ENCODE measurements around the gene TCEAL3.
"Not testable (repeated sequence)": the region's sequence is repeated elsewhere in the genome, so short reads cannot be mapped to it uniquely, and the experiment has no call there.

TCEAL3 gene

GRCh38 chrX:103607364-103608305, at the start of gene TCEAL3:
TSS of gene TCEAL3 (plus strand) at chrX:103607963. CDS start at chrX:103609065, 1,102 bp downstream.
- in situ Hi-C loops (cut with HindIII; ENCODE audit: low sequenced_read_pairs): no loop called here

- in situ Hi-C loops (cut with HindIII; ENCODE audit: low sequenced_read_pairs): no loop called here
These were observed 47.5 kb upstream of the TCEAL3 start for GRCh38 chrX:103560256-103560655.

- in situ Hi-C loops (cut with HindIII; ENCODE audit: low sequenced_read_pairs): no loop called here
These were observed 45.0 kb upstream of the TCEAL3 start for GRCh38 chrX:103562801-103563200.

GRCh38 chrX:103565197-103565596, 42.6 kb upstream of the TCEAL3 start:
- in situ Hi-C loops (cut with HindIII; ENCODE audit: low sequenced_read_pairs): no loop called here

GRCh38 chrX:103565752-103566151, 42.0 kb upstream of the TCEAL3 start:
- in situ Hi-C loops (cut with HindIII; ENCODE audit: low sequenced_read_pairs): no loop called here

- in situ Hi-C loops (cut with HindIII; ENCODE audit: low sequenced_read_pairs): no loop called here
These were observed 36.6 kb upstream of the TCEAL3 start for GRCh38 chrX:103571121-103571520.

GRCh38 chrX:103571726-103572125, 36.0 kb upstream of the TCEAL3 start:
- in situ Hi-C loops (cut with HindIII; ENCODE audit: low sequenced_read_pairs): no loop called here

- in situ Hi-C loops (cut with HindIII; ENCODE audit: low sequenced_read_pairs): no loop called here
These were observed 34.6 kb upstream of the TCEAL3 start for GRCh38 chrX:103573202-103573601.

- in situ Hi-C loops (cut with HindIII; ENCODE audit: low sequenced_read_pairs): loop anchor here (5.0 kb wide), 2 partner anchors 42 to 58 kb away; no protein-coding TSS in a partner anchor
These were observed 23.2 kb upstream of the TCEAL3 start for GRCh38 chrX:103584596-103584995.

- in situ Hi-C loops (cut with HindIII; ENCODE audit: low sequenced_read_pairs): no loop called here
These were observed 22.1 kb upstream of the TCEAL3 start, which contains the start of gene TCEAL4 for GRCh38 chrX:103585411-103586313. TSS of gene TCEAL4 (plus strand) at chrX:103585515. CDS start at chrX:103586676, 1,161 bp downstream.

- in situ Hi-C loops (cut with HindIII; ENCODE audit: low sequenced_read_pairs): no loop called here
These were observed 21.5 kb upstream of the TCEAL3 start for GRCh38 chrX:103586314-103586646.

- in situ Hi-C loops (cut with HindIII; ENCODE audit: low sequenced_read_pairs): no loop called here
These were observed 21.1 kb upstream of the TCEAL3 start for GRCh38 chrX:103586659-103587058.

GRCh38 chrX:103592295-103592694, 15.5 kb upstream of the TCEAL3 start:
- in situ Hi-C loops (cut with HindIII; ENCODE audit: low sequenced_read_pairs): not testable (repeated sequence)

- in situ Hi-C loops (cut with HindIII; ENCODE audit: low sequenced_read_pairs): not testable (repeated sequence)
These were observed 12.6 kb upstream of the TCEAL3 start for GRCh38 chrX:103595202-103595601.

GRCh38 chrX:103608306-103608963, 672 bp downstream of the TCEAL3 start:
- in situ Hi-C loops (cut with HindIII; ENCODE audit: low sequenced_read_pairs): no loop called here

- in situ Hi-C loops (cut with HindIII; ENCODE audit: low sequenced_read_pairs): no loop called here
These were observed 2.5 kb downstream of the TCEAL3 start for GRCh38 chrX:103610282-103610681.

GRCh38 chrX:103613362-103613890, 5.7 kb downstream of the TCEAL3 start:
- in situ Hi-C loops (cut with HindIII; ENCODE audit: low sequenced_read_pairs): no loop called here

- in situ Hi-C loops (cut with HindIII; ENCODE audit: low sequenced_read_pairs): no loop called here
These were observed 7.2 kb downstream of the TCEAL3 start for GRCh38 chrX:103614999-103615398.

- in situ Hi-C loops (cut with HindIII; ENCODE audit: low sequenced_read_pairs): no loop called here
These were observed 8.1 kb downstream of the TCEAL3 start for GRCh38 chrX:103615781-103616371.

- in situ Hi-C loops (cut with HindIII; ENCODE audit: low sequenced_read_pairs): no loop called here
These were observed 9.0 kb downstream of the TCEAL3 start for GRCh38 chrX:103616676-103617186.
